Measurements from ENCODE around the gene OSM. TPM values are rescaled to one million over a fixed set of nuclear protein-coding genes. Genes with fewer than 3 reads are reported as not detected.

Gene OSM
- 0.13 TPM in 1 of 2 replicates, not detected in the other for total RNA-seq

DNA sequence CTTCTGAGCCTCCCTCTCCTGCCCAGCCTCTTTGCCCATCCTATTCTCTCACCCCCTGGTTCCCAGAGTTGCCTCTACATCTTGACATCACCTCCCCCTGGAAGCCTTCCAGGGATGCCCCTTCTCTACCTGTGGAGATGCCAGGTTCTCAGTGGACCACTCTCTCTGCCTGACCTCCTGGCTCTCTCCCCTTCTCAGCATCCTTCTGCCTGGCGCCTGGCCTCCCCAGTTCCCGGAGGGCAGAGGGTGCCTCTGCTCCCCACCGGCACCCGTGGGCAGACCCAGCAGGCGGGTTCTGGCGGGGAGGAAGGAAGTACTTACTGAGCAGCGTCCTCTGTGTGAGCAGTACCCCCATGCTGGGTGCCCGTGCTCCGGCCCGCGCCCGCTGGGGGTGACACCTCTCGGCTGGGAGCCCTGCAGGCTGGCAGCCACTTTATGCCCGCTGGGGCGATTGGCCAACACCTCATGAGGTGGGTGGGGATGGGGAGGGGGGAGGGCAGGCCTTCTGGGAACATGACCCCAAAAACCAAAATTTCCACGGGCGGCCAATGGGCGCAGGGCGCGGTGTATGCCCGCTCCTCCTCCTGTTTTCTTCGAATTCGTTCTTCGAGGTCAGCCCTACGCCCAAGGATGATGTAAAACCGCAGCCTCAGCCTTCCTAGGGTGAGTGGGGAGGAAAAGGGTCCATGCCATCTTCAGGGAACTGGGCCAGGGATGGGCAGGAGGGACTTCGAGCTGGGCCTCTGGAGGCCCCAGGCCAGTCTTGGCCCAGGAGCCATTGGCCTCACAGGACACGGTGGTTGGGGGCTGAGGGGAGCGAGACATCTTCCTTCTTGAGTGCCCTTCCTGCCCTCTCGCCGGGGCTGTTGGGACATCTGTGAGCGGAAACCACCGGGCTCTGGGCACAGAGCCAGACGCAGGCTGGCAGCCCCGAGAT lies at the start of gene OSM:
Gene OSM (minus strand): TSS at position 407 of the 937 bp plus-strand sequence. CDS start 52 bp downstream, at position 355.

DNA sequence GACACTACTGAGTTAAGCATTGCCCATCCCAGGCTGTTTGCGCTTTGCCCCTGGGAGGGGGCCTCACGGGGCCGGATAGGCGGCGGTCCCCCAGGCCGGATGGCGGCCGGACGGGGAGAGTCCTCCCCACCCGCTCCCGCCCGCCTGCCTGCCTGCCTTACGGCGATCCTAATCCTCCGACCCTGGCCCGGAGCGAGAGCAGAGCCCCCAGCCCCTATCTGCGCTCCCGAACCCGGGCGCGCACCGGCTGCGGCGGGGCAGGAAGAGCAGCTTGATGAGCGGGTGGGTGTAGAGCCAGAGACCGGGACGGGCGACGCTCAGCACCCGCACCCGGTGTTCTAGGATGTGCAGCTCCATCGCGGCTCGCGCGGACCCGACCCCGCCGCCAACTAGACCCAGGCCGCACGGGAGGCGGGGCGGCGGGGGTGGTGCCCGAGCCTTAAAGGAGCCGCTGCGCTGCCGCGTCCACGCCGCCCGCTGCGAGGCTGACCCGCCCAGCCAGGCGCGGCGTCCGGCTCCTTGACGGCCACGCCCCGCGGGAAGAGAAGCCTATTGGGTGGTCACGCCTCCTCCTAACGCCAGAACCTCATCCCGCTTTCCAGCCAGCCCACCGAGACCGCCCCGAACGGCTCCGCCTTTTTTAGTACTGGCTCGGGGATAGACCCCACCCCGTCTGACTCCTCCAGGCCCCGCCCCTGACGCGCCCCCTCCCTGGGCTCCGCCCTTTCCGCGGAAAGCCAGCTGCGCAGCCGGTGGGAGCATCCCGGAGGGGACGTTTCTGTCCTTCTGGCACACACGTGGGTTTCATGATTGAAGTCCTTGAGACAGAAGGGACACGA lies 22.7 kb upstream of the OSM start, which contains the start of gene CASTOR1:
Gene CASTOR1 (minus strand): TSS at position 365 of the 839 bp plus-strand sequence. CDS start 8 bp downstream, at position 357.

DNA sequence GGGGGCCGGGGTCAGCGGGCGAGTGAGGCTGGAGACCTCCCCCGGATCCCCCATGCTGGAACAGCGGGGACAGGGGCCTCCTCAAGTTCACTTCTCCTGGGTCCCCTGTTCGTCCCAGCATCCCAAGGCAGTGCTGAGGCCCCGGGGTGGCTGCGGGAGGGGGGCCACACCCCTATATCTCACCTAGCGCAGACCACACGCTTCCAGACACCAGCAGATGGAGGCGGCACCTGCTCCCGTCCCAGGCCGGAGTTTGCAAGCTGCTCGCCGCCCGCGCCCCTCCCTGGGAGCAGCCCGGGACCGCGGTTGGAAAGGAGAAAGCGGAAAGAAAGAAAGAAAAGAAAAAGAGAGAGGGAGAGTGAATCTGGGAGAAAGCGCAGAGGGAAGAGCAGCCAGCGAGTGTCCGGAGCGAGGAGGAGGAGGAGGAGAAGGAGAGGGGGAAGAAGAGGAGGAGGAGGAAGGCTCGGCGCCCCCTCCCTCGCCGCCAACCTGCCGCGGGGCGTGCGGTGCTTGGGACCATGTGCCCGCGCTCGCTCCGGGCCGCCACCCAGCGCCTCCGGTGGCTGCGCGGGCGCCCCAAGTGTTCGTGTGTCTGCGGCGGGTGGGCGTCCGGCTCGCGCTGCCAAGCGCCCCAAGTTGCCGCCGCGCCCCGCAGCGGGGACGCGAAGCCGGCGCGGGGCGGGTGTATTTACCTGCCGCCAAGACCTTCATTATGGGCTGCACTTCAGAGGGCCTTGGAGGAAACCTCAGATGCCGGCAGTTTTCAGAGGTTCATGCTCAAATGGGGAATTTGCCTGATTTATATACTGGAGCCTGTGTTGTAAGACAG lies 20.5 kb downstream of the OSM start, which contains the start of gene LIF:
Gene LIF (minus strand): TSS at position 775 of the 829 bp plus-strand sequence. CDS start 64 bp downstream, at position 711.

Other genes with a start within 250 kb of the OSM start
- not detected in 2 replicates for gene HORMAD2, start 186.4 kb downstream of the OSM start, total RNA-seq
- gene LIF, start 20.1 kb downstream of the OSM start, total RNA-seq = 12.9 and 52.8 TPM in 2 replicates
- gene CASTOR1, start 22.7 kb upstream of the OSM start, total RNA-seq = 8.1 and 8.9 TPM in 2 replicates
- 16.3 and 19.9 TPM in 2 replicates for gene TBC1D10A, start 60.1 kb upstream of the OSM start, total RNA-seq
- gene SF3A1, start 90.0 kb upstream of the OSM start, total RNA-seq = 24.3 and 63.7 TPM in 2 replicates
- 2.2 and 3.9 TPM in 2 replicates for gene CCDC157, start 90.2 kb upstream of the OSM start, total RNA-seq
- gene RNF215, start 120.6 kb upstream of the OSM start, total RNA-seq = 23.7 and 24.6 TPM in 2 replicates
- 7.0 and 77.6 TPM in 2 replicates for gene SEC14L2, start 130.2 kb upstream of the OSM start, total RNA-seq
- gene MTFP1, start 158.9 kb upstream of the OSM start, total RNA-seq = 20.0 and 53.7 TPM in 2 replicates
- not detected in 2 replicates for gene SEC14L3, start 205.2 kb upstream of the OSM start, total RNA-seq
- not detected in 2 replicates for gene SEC14L4, start 238.8 kb upstream of the OSM start, total RNA-seq

All from epithelial cell of alveolus of lung (primary cell).